BLaER1 treated with 17β-estradiol and CSF1 and Interleukin-3, amounts not matched to agents 10 nM and 100 nM (cell line): Measurements from ENCODE around the gene PQBP1.
A peak's percentile ranks its signal among the peaks of the same experiment; 100 is the strongest.

Experiments used
- H3K27ac ChIP-seq, 11 experiments: shearing (Covaris generic); formaldehyde crosslinking; 2 replicates each; pipeline ENCODE4 v1.8.1; 2022
- H3K27me3 ChIP-seq, 11 experiments: shearing (Covaris generic); formaldehyde crosslinking; 2 replicates each; pipeline ENCODE4 v1.8.1; 2022
- H3K36me3 ChIP-seq, 11 experiments: shearing (Covaris generic); formaldehyde crosslinking; 2 replicates each; pipeline ENCODE4 v1.8.1; 2022
- H3K4me1 ChIP-seq, 10 experiments: shearing (Covaris generic); formaldehyde crosslinking; 2 replicates each; pipeline ENCODE4 v1.8.1; 2022
- H3K4me2 ChIP-seq, 11 experiments: shearing (Covaris generic); formaldehyde crosslinking; 2 replicates each; pipeline ENCODE4 v1.8.1; 2022
- H3K4me3 ChIP-seq, 10 experiments: shearing (Covaris generic); formaldehyde crosslinking; 2 replicates each; pipeline ENCODE4 v1.8.1; 2022
- H3K9ac ChIP-seq, 11 experiments: shearing (Covaris generic); formaldehyde crosslinking; 2 replicates each; pipeline ENCODE4 v1.8.1; 2022
- H3K9me3 ChIP-seq, 11 experiments: shearing (Covaris generic); formaldehyde crosslinking; replicated peaks in 1 of 11; 2 replicates each; pipeline ENCODE4 v1.8.1; 2022
- H4K20me1 ChIP-seq, 11 experiments: shearing (Covaris generic); formaldehyde crosslinking; 2 replicates each; pipeline ENCODE4 v1.8.1; 2022
- Cebpa-rat ChIP-seq, 11 experiments: shearing (Covaris generic); IDR thresholded peaks; 2 replicates each; pipeline ENCODE4 v1.8.1; 2022

PQBP1 gene

DNA sequence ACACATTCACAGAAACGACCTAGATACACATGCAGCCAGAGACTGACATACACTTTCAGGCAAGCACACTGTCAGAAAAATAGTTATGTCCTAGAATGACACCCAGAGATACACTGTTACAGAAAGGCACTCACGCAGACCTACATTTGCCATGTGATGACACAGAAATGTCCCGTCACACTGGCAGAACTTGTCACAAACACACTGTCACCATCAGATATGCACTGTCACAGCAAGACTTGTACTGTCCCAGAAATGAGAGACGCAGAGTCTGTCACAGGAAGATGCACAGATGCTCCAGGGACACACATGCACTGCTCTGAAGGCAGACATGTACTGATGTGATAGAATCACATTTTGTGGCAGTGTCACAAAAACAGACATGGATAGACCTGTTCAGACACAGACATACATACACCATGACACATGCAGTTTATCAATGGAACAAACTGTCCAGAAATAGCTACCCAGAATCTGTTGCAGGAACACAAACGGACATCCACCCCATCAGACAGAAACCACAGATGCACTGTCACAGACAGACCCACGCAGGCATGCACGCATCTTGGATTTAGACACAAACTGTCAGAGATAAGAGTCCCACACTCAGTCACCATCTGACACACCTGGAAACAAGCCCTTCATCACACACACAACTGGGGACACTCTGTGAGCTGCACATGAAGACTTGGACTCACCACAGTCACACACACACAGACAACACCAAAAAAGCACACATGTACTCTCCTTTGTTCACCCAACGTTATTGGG, 22.4 kb downstream of the PQBP1 start:
- Histone ChIP-seq H3K4me1 (peaks cover 24 to 44% (median 34%) of the 10 kb centered on the region in 10 experiments), H3K27ac (peak overlapping the region in 6 of 11 experiments; percentile 23 to 85 (median 79); a peak in 8 of 22 replicates), H3K9me3 (peaks cover 0 to 7% (median 0%) of the 10 kb centered on the region in 11 experiments; a peak in 3 of 22 replicates), H3K27me3 (peaks cover 17 to 57% (median 43%) of the 10 kb centered on the region in 11 experiments; a peak in 21 of 22 replicates), H3K4me2 (peak overlapping the region; percentile 58 to 87 (median 76)), H3K4me3 (peak overlapping the region in 3 of 10 experiments; percentile 74 to 76 (median 75); a peak in 4 of 20 replicates), H3K36me3 (peaks cover 15 to 45% (median 31%) of the 10 kb centered on the region in 11 experiments; a peak in 21 of 22 replicates), H4K20me1 (peaks cover 23 to 58% (median 34%) of the 10 kb centered on the region in 11 experiments; a peak in 21 of 22 replicates), H3K9ac (peak overlapping the region in 7 of 11 experiments; percentile 45 to 89 (median 76); a peak in 11 of 22 replicates)
- TF ChIP-seq Cebpa-rat (IDR thresholded peaks at IDR 0.05) = no peak

DNA sequence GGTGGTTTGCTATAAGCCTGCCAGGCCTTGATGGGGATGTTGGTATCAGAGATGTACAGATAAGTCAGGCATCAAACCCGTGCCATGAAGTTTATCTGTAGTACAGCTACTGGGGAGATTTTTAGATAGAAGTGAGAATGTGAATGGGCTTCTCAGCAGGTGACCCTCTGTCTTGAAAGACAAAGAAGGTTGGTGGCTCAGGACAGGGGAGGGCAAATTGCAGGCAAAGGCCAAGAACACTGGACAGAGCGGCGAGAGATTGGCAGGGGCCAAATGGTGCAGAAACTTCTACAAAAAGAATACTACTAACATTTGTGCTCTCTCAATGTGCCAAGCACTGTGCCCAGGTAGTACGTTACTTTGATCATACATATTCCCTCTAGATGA, 23.0 kb downstream of the PQBP1 start:
- TF ChIP-seq Cebpa-rat (IDR thresholded peaks at IDR 0.05) = no peak
- Histone ChIP-seq H3K9ac (peak overlapping the region in 2 of 11 experiments; percentile 0 to 25; a peak in 2 of 22 replicates), H3K4me1 (peaks cover 24 to 41% (median 32%) of the 10 kb centered on the region in 10 experiments), H3K27me3 (peaks cover 14 to 55% (median 41%) of the 10 kb centered on the region in 11 experiments; a peak in 21 of 22 replicates), H3K36me3 (peaks cover 14 to 45% (median 28%) of the 10 kb centered on the region in 11 experiments; a peak in 21 of 22 replicates), H3K9me3 (peaks cover 0 to 7% (median 0%) of the 10 kb centered on the region in 11 experiments; a peak in 3 of 22 replicates), H3K4me2 (peak overlapping the region in 10 of 11 experiments; percentile 66 to 87 (median 77); a peak in 16 of 22 replicates), H3K4me3 (no peak overlapping the region), H4K20me1 (peaks cover 18 to 52% (median 28%) of the 10 kb centered on the region in 11 experiments; a peak in 20 of 22 replicates), H3K27ac (peak overlapping the region in 1 of 11 experiments; percentile 27; a peak in 1 of 22 replicates)

DNA sequence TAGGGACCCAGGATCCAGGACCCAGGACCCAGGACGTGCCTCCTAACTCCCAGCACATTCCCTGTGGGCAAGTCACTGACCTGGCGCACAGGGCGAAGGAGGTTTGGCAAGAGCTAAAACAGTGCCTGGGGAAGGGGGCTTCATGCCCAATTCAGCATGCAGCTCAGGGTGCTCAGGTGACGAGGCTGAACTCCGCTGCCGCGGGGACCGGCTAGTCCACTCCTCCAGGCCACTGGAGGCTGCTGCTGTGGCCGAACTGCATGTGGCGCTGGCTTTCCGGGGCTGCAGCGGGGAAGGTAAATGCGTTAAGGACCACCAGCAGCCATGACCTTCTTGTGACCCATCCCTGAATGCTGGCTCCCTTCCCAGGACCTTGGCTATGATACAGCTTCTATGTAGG, 26.0 kb downstream of the PQBP1 start:
- Histone ChIP-seq H3K36me3 (peaks cover 19 to 55% (median 35%) of the 10 kb centered on the region in 11 experiments; a peak in 20 of 22 replicates), H3K27ac (no peak overlapping the region), H3K9me3 (peaks cover 0 to 3% (median 0%) of the 10 kb centered on the region in 11 experiments; a peak in 2 of 22 replicates)

GRCh38 chrX:48924270-48924669, 26.5 kb downstream of the PQBP1 start:
- H3K27me3 ChIP-seq = peaks cover 17 to 72% (median 57%) of the 10 kb centered on the region in 11 experiments; a peak in 21 of 22 replicates
- peaks cover 0 to 39% (median 20%) of the 10 kb centered on the region in 11 experiments; a peak in 14 of 22 replicates for H4K20me1 ChIP-seq
- H3K4me1 ChIP-seq = peaks cover 17 to 41% (median 28%) of the 10 kb centered on the region in 10 experiments
- no peak overlapping the region for H3K27ac ChIP-seq
- H3K4me2 ChIP-seq = no peak overlapping the region
- TF ChIP-seq Cebpa-rat (IDR thresholded peaks at IDR 0.05) = no peak
- H3K9ac ChIP-seq = no peak overlapping the region
- no peak overlapping the region for H3K4me3 ChIP-seq
- H3K36me3 ChIP-seq = peaks cover 19 to 55% (median 35%) of the 10 kb centered on the region in 11 experiments; a peak in 20 of 22 replicates
- no peaks in the 10 kb centered on the region for H3K9me3 ChIP-seq

More for the DNA sequence above, 26.0 kb downstream of the PQBP1 start:
- peaks cover 17 to 72% (median 57%) of the 10 kb centered on the region in 11 experiments; a peak in 21 of 22 replicates for H3K27me3 ChIP-seq
- peaks cover 0 to 39% (median 20%) of the 10 kb centered on the region in 11 experiments; a peak in 14 of 22 replicates for H4K20me1 ChIP-seq
- no peak overlapping the region for H3K4me3 ChIP-seq
- no peak overlapping the region for H3K4me2 ChIP-seq
- no peak for TF ChIP-seq Cebpa-rat (IDR thresholded peaks at IDR 0.05)
- no peak overlapping the region for H3K9ac ChIP-seq
- H3K4me1 ChIP-seq = peaks cover 18 to 41% (median 29%) of the 10 kb centered on the region in 10 experiments

- Histone ChIP-seq H3K9ac (no peak overlapping the region), H3K4me2 (no peak overlapping the region; a peak in 2 of 22 replicates)
Observed at GRCh38 chrX:48927123-48927522, 29.4 kb downstream of the PQBP1 start.

GRCh38 chrX:48927736-48928382, 30.1 kb downstream of the PQBP1 start:
- Histone ChIP-seq H3K4me1 (peaks cover 0 to 18% (median 5%) of the 10 kb centered on the region in 10 experiments; a peak in 6 of 20 replicates), H3K27ac (no peak overlapping the region), H3K27me3 (peaks cover 10 to 46% (median 39%) of the 10 kb centered on the region in 11 experiments; a peak in 21 of 22 replicates), H3K4me3 (no peak overlapping the region), H3K9ac (no peak overlapping the region), H3K9me3 (peaks cover 0 to 6% (median 3%) of the 10 kb centered on the region in 11 experiments; a peak in 8 of 22 replicates), H3K36me3 (peaks cover 24 to 79% (median 42%) of the 10 kb centered on the region in 11 experiments), H4K20me1 (peaks cover 0 to 27% (median 7%) of the 10 kb centered on the region in 11 experiments; a peak in 12 of 22 replicates), H3K4me2 (peak overlapping the region in 3 of 11 experiments; percentile 11 to 40 (median 20); a peak in 6 of 22 replicates)
- TF ChIP-seq Cebpa-rat (IDR thresholded peaks at IDR 0.05) = no peak

More at GRCh38 chrX:48927123-48927522, 29.4 kb downstream of the PQBP1 start:
- H4K20me1 ChIP-seq = peaks cover 0 to 31% (median 10%) of the 10 kb centered on the region in 11 experiments; a peak in 14 of 22 replicates
- peaks cover 0 to 18% (median 5%) of the 10 kb centered on the region in 10 experiments; a peak in 7 of 20 replicates for H3K4me1 ChIP-seq
- H3K36me3 ChIP-seq = peaks cover 24 to 79% (median 43%) of the 10 kb centered on the region in 11 experiments
- no peak for TF ChIP-seq Cebpa-rat (IDR thresholded peaks at IDR 0.05)
- no peak overlapping the region for H3K27ac ChIP-seq
- H3K4me3 ChIP-seq = no peak overlapping the region
- H3K9me3 ChIP-seq = no peaks in the 10 kb centered on the region
- peaks cover 17 to 53% (median 47%) of the 10 kb centered on the region in 11 experiments; a peak in 21 of 22 replicates for H3K27me3 ChIP-seq

DNA sequence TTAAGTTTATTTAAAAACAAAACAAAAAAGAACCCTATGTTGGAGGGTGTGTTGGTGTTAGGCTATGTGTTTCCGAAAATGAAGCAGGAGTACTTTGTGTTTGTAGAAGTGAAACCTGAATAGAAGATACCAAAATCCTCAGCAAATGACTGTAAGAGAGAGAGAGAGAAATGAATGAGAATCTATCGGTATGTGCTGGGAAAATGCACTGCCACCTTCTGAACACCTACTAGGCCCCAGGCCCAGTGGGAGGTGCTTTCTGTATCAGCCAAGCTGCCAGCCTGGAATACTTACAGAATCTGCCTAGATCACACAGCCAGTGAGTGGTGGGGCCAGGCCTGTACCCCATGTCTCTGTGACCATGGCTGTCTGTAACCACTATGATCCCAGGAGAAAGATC, 36.0 kb downstream of the PQBP1 start:
- Histone ChIP-seq H3K4me2 (peak overlapping the region in 3 of 11 experiments; percentile 73 to 85 (median 73); a peak in 5 of 22 replicates), H3K4me1 (peaks cover 29 to 57% (median 37%) of the 10 kb centered on the region in 10 experiments), H3K9me3 (peaks cover 0 to 9% (median 6%) of the 10 kb centered on the region in 11 experiments; a peak in 8 of 22 replicates), H3K27me3 (peaks cover 5 to 37% (median 28%) of the 10 kb centered on the region in 11 experiments; a peak in 20 of 22 replicates), H3K27ac (peak overlapping the region in 3 of 11 experiments; percentile 12 to 26 (median 14); a peak in 2 of 22 replicates), H3K36me3 (peaks cover 15 to 62% (median 34%) of the 10 kb centered on the region in 11 experiments), H3K4me3 (no peak overlapping the region), H3K9ac (no peak overlapping the region), H4K20me1 (peaks cover 0 to 41% (median 17%) of the 10 kb centered on the region in 11 experiments; a peak in 16 of 22 replicates)
- no peak for TF ChIP-seq Cebpa-rat (IDR thresholded peaks at IDR 0.05)
